DMS79 treated with DMSO at 0.1 percent for 48 hours (cell line): ENCODE measurements around the gene CPED1.
"Not testable (repeated sequence)": the region's sequence is repeated elsewhere in the genome, so short reads cannot be mapped to it uniquely, and the experiment has no call there.

Experiments
- DNase-seq: peaks from one replicate; lab custom pipeline; 2025; lab: John Stamatoyannopoulos, UW

Gene CPED1

GRCh38 chr7:121041516-121042148, 53.1 kb downstream of the CPED1 start:
- DNase-seq, result no peak

GRCh38 chr7:121042195-121042594, 53.7 kb downstream of the CPED1 start:
- no peak for DNase-seq

GRCh38 chr7:121042899-121043298, 54.4 kb downstream of the CPED1 start:
- DNase-seq, result no peak

GRCh38 chr7:121043314-121044234, 55.1 kb downstream of the CPED1 start:
- no peak for DNase-seq

- no peak for DNase-seq
Observed at GRCh38 chr7:121045090-121045489, 56.6 kb downstream of the CPED1 start.

GRCh38 chr7:121046009-121046408, 57.5 kb downstream of the CPED1 start:
- DNase-seq, result no peak

GRCh38 chr7:121046893-121047468, 58.5 kb downstream of the CPED1 start:
- no peak for DNase-seq

GRCh38 chr7:121048195-121048594, 59.7 kb downstream of the CPED1 start:
- DNase-seq, result no peak

GRCh38 chr7:121049028-121049791, 60.7 kb downstream of the CPED1 start:
- no peak for DNase-seq

GRCh38 chr7:121049897-121050296, 61.4 kb downstream of the CPED1 start:
- DNase-seq, result no peak

- DNase-seq, result no peak
Observed at GRCh38 chr7:121053219-121053618, 64.7 kb downstream of the CPED1 start.

- DNase-seq, result no peak
Observed at GRCh38 chr7:121054925-121055324, 66.4 kb downstream of the CPED1 start.

GRCh38 chr7:121057878-121058277, 69.4 kb downstream of the CPED1 start:
- DNase-seq, result no peak

- no peak for DNase-seq
Observed at GRCh38 chr7:121058975-121059374, 70.5 kb downstream of the CPED1 start.

GRCh38 chr7:121059979-121060509, 71.5 kb downstream of the CPED1 start:
- not testable (repeated sequence) for DNase-seq

GRCh38 chr7:121061677-121062582, 73.4 kb downstream of the CPED1 start:
- DNase-seq, result no peak

- DNase-seq, result no peak
Observed at GRCh38 chr7:121062671-121063279, 74.3 kb downstream of the CPED1 start.

GRCh38 chr7:121067717-121068116, 79.2 kb downstream of the CPED1 start:
- not testable (repeated sequence) for DNase-seq

GRCh38 chr7:121069346-121070100, 81.0 kb downstream of the CPED1 start:
- no peak for DNase-seq

- DNase-seq, result no peak
Observed at GRCh38 chr7:121071132-121071531, 82.6 kb downstream of the CPED1 start.
